D721Med (cell line): ENCODE measurements around the gene AP2S1.
A peak's percentile ranks its signal among the peaks of the same experiment; 100 is the strongest.

Experiments
- DNase-seq: peaks from one replicate; pipeline ENCODE4 v3.0.0; 2011; ENCODE audit warnings: low spot score; ENCODE audit not compliant: insufficient read length
- FAIRE-seq: peaks from 2 replicates; lab custom pipeline; 2011; peaks lifted over from hg19 to GRCh38; lab: Jason Lieb, UNC
- TF ChIP-seq, protein P1 (sequence below): IDR thresholded peaks from 2 replicates; pipeline ENCODE4 v1.5.1; 2012; ENCODE audit warnings: mild to moderate bottlenecking, control low read depth; ENCODE audit not compliant: insufficient read depth; ENCODE audit errors: missing control alignments

Gene AP2S1

DNA sequence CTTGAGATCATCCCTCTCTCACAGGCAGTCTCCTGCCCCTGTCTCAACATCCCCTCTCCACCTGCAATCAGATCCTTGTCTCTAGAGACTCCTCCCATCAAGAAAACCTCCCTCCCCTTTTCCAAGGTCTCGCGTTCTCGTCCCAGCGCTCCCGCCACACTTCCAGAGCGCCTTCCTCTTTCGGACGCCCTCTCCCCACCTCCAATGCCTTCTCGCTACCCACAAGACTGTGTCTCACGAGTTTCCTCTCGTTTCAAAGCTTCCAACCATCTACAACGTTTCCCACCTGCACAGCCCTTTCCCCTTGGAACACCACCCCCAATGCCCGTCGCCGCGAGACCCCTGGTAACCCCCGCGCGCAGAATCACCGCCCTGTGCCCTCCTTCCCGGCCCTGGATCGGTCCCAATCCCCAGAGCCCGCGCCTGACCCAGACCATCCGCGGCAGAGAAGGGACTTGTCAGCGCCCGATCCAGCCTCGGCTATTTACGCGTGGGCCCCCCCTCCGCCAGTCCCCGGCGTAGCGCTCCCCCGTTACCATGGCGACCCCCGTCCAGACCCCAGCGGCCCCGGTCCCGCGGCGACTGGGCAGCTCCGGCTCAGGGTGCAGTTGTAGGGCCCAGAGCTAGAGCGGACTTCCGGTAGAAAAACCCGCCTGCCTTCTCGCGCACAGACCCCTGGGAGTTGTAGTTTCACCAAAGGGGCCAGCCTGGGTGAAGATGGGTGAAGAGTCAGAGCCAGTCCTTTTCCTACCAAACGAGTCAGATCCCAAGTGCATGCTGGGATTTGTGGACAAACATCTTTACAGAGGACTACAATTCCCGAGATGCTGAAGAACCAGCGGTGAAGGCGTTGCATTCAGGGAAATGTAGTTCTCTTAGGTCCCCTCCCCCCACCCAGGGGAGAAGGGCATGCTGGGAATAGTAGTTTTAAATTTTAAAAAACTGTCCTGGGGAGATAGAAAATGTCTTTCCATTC lies at the start of gene AP2S1:
Gene AP2S1 (minus strand): TSS at position 619 of the 976 bp plus-strand sequence. CDS start 80 bp downstream, at position 539.
- FAIRE-seq (peak; percentile 71), DNase-seq (peak; percentile 94)
- TF ChIP-seq, protein P1, sequence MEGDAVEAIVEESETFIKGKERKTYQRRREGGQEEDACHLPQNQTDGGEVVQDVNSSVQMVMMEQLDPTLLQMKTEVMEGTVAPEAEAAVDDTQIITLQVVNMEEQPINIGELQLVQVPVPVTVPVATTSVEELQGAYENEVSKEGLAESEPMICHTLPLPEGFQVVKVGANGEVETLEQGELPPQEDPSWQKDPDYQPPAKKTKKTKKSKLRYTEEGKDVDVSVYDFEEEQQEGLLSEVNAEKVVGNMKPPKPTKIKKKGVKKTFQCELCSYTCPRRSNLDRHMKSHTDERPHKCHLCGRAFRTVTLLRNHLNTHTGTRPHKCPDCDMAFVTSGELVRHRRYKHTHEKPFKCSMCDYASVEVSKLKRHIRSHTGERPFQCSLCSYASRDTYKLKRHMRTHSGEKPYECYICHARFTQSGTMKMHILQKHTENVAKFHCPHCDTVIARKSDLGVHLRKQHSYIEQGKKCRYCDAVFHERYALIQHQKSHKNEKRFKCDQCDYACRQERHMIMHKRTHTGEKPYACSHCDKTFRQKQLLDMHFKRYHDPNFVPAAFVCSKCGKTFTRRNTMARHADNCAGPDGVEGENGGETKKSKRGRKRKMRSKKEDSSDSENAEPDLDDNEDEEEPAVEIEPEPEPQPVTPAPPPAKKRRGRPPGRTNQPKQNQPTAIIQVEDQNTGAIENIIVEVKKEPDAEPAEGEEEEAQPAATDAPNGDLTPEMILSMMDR = no peak

DNA sequence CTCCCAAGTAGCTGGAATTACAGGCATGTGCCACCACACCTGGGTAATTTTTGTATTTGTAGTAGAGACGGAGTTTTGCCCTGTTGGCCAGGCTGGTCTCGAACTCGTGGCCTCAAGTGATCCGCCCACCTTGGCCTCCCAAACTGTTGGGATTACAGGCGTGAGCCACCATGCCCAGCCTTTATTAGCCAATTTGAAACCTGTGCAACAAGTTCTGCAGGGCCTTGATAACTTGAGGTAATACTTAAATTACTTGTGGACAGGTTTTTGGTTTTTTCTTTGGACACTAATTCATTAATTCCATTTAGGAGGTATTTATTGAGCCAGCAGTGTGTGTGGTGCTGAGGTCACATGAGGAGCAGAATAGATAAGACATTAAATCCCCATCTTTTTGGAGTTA lies 49.7 kb upstream of the AP2S1 start:
- TF ChIP-seq, protein P1 = no peak
- FAIRE-seq = no peak
- no peak for DNase-seq

DNA sequence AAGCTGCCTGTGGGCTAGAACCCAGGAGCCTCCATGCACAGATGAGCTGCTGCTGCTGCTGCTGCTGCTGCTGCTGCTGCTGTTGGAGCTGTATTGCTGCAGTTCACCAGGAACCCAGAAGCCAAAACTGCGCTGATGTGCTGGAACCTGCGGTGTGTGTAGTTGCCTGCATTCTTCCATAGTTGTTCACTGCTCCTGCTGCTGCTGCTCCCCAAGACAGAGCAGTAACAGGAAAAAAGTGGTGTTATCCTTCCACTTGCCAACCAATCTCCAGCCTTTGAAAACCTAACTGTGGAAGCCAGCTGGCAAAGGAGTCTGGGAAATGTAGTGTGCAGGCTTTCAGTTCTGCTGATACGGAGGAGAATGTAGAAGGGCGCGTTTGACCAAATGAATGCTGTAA lies 48.1 kb upstream of the AP2S1 start:
- DNase-seq (no peak), FAIRE-seq (no peak)
- TF ChIP-seq, protein P1 = no peak

DNA sequence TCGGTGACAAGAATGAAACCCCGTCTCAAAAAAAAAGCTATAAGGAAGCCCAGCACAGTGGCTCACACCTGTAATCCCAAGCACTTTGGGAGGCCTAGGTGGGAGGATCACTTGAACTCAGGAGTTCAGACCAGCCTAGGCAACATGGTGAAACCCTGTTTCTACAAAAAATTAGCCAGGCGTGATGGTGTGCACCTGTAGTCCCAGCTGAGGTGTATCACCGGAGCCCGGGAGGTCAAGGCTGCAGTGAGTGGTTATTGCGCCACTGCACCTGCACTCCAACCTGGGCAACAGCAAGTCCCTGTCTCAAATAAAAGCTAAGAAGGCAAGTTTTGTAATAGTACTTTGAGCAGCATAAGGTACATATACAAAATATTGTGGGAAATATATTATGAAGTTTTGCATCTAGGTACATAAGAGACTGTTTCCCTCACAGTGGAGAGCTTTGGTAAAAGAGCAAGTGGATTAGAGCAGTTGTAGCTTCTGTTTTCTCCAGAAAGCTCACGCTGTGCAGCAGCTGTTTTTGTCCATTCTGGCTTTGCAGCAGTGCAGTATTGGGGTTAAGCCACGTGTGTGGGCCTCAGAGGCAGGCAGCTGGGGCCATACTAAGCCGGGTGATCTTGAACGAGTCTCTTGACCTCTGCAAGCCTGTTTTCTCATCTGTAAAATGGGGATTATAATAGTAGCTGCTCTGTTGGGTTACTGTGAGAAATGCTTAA lies 45.6 kb upstream of the AP2S1 start:
- DNase-seq (no peak), FAIRE-seq (no peak)
- TF ChIP-seq, protein P1 = no peak

DNA sequence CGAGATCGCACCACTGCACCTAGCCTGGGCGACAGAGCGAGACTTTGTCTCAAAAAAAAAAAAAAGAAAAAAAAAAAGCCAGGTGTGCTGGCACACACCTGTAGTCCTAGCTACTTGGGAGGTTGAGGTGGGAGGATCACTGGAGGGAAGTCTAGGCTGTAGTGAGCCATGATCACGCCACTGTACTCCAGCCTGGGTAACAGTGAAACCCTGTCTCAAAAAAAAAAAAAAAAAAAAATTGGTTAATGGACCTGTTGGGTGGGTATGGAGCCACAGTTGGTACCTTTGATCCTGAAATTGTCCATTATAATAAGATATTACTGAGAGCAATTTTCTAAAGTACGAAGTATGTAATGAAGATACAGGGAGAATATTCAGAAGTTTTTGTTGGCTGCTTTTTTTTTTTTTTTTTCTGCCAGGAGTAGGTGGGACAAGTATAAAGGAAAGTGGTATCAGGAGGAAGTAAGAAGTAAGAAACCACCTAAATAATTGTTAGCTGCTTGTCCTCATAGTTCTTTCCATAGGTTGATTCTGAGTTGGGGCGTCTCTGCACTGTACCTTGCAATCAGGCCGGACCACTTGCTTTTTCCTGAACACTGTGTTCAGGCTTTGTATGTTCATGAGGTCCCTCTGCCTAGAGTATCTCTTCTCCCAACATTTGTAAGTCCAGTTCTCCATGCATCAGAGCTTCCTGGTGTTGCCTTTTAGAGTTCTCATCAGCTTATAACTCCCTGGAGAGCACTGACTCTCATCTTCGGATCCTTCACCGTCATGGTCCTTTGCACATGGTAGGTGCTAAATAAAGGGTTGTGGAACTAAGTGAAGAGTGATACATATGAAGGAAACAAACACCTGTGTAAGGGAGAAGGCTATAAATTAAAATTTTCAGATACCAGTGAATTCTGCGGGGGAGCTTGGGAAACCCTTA lies 41.9 kb upstream of the AP2S1 start:
- TF ChIP-seq, protein P1 = no peak
- FAIRE-seq (no peak), DNase-seq (no peak)

DNA sequence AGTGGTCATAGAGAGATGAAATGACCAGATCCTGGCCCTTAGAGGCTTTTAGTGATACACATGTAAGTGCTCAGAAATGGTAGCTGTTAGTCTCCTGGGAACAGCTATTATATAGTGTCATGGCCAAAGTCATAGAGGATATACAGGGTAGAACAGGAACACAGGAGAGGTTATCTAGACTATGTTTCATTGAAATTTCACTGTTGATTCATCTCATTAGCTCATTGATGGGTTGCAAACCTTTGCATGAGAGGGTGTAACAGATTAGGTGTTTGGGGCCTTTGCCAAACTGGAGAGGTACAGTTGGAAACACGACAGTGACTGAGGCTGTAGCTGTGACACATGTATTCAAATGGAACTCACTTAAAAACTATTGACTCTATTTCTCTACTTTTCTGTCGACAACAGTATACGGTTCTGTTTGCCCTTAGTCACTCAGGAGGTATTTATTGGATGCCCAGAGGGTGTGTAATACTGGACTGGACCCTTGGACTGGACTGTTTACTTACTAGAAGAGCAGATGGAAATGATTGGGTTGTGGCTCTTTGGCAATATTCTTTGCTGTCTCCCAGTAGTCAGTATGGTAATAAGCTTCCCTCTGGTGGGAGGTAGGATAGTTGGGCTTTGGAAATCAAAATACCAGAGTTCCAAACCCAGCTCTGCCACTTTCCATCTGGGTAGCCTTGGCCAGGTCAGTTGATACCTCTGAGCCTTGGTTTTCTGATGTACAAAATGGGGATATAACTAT lies 40.0 kb upstream of the AP2S1 start:
- FAIRE-seq (no peak), DNase-seq (no peak)
- TF ChIP-seq, protein P1 = no peak
